ENCODE results near the gene GJB3.

Gene GJB3

GRCh38 chr1:34787461-34788420 is 6.7 kb downstream of the GJB3 start:
- TF ChIP-seq GATA2 (IDR thresholded peaks at IDR 0.05; ENCODE audit: low read depth, low read length) (no peak), GATA3 (IDR thresholded peaks at IDR 0.05; ENCODE audit: low read depth, low read length) (no peak)

- no peak for TF ChIP-seq GATA3 (IDR thresholded peaks at IDR 0.05; ENCODE audit: low read depth, low read length)
- TF ChIP-seq GATA2 (IDR thresholded peaks at IDR 0.05; ENCODE audit: low read depth, low read length) = no peak
Observed at GRCh38 chr1:34790985-34791384, 10.0 kb downstream of the GJB3 start.

- TF ChIP-seq GATA2 (IDR thresholded peaks at IDR 0.05; ENCODE audit: low read depth, low read length) (no peak), GATA3 (IDR thresholded peaks at IDR 0.05; ENCODE audit: low read depth, low read length) (no peak)
Observed at GRCh38 chr1:34792424-34792823, 11.4 kb downstream of the GJB3 start.

GRCh38 chr1:34792868-34793727 is 12.1 kb downstream of the GJB3 start, which contains the start of gene GJA4:
GJA4 (plus strand) TSS chr1:34792999; CDS start chr1:34794214, 1,215 bp downstream.
- TF ChIP-seq GATA3 (IDR thresholded peaks at IDR 0.05; ENCODE audit: low read depth, low read length) (no peak), GATA2 (IDR thresholded peaks at IDR 0.05; ENCODE audit: low read depth, low read length) (no peak)

GRCh38 chr1:34794001-34794789 is 13.2 kb downstream of the GJB3 start:
- TF ChIP-seq GATA2 (IDR thresholded peaks at IDR 0.05; ENCODE audit: low read depth, low read length) (no peak), GATA3 (IDR thresholded peaks at IDR 0.05; ENCODE audit: low read depth, low read length) (no peak)

- no peak for TF ChIP-seq GATA2 (IDR thresholded peaks at IDR 0.05; ENCODE audit: low read depth, low read length)
- no peak for TF ChIP-seq GATA3 (IDR thresholded peaks at IDR 0.05; ENCODE audit: low read depth, low read length)
Observed at GRCh38 chr1:34794790-34795180, 13.8 kb downstream of the GJB3 start.

GRCh38 chr1:34795916-34796315 is 14.9 kb downstream of the GJB3 start:
- TF ChIP-seq GATA2 (IDR thresholded peaks at IDR 0.05; ENCODE audit: low read depth, low read length) = no peak

GRCh38 chr1:34796990-34797389 is 16.0 kb downstream of the GJB3 start:
- TF ChIP-seq GATA3 (IDR thresholded peaks at IDR 0.05; ENCODE audit: low read depth, low read length) (no peak), GATA2 (IDR thresholded peaks at IDR 0.05; ENCODE audit: low read depth, low read length) (no peak)

GRCh38 chr1:34800214-34800613 is 19.2 kb downstream of the GJB3 start:
- TF ChIP-seq GATA3 (IDR thresholded peaks at IDR 0.05; ENCODE audit: low read depth, low read length) (no peak), GATA2 (IDR thresholded peaks at IDR 0.05; ENCODE audit: low read depth, low read length) (no peak)

GRCh38 chr1:34803770-34804169 is 22.8 kb downstream of the GJB3 start:
- TF ChIP-seq GATA2 (IDR thresholded peaks at IDR 0.05; ENCODE audit: low read depth, low read length) (no peak), GATA3 (IDR thresholded peaks at IDR 0.05; ENCODE audit: low read depth, low read length) (no peak)

GRCh38 chr1:34806396-34806795 is 25.4 kb downstream of the GJB3 start:
- TF ChIP-seq GATA2 (IDR thresholded peaks at IDR 0.05; ENCODE audit: low read depth, low read length) = no peak
- TF ChIP-seq GATA3 (IDR thresholded peaks at IDR 0.05; ENCODE audit: low read depth, low read length) = no peak

GRCh38 chr1:34808051-34808810 is 27.2 kb downstream of the GJB3 start:
- TF ChIP-seq GATA3 (IDR thresholded peaks at IDR 0.05; ENCODE audit: low read depth, low read length) (no peak), GATA2 (IDR thresholded peaks at IDR 0.05; ENCODE audit: low read depth, low read length) (peak; percentile 23; the same call in 1 of the 2 replicates)

- TF ChIP-seq GATA2 (IDR thresholded peaks at IDR 0.05; ENCODE audit: low read depth, low read length) = no peak
- no peak for TF ChIP-seq GATA3 (IDR thresholded peaks at IDR 0.05; ENCODE audit: low read depth, low read length)
Observed at GRCh38 chr1:34816332-34816731, 35.3 kb downstream of the GJB3 start.
